HG02588 (cell line): ENCODE results near the gene RASGRF1.

Experiments used
- ATAC-seq: cut with Tn5 transposase; IDR thresholded peaks from one replicate; pipeline ENCODE4 v1.9.1; 2021; ENCODE audit warnings: mild to moderate bottlenecking, moderate library complexity; ENCODE audit not compliant: unreplicated experiment

Gene RASGRF1

DNA sequence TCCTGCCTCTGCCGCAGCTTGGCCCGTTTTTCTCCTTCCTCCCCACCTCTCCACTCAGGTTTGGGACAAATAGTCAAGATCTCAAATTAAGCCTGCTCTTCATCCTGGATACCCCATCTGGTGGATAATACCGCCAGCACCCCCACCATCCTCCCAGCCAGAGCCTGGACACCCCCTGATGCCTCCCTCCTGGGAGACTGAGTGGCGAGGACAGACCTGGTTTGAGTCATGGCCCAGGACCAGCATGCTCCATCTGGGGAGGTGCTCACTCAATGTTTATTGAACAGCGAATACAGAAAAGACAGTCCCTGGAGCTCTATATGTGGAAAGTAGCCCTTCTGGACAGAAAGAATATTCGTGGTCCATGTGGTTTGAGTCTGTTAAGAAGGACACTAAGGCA is 169.1 kb downstream of the RASGRF1 start:
- ATAC-seq: no peak

DNA sequence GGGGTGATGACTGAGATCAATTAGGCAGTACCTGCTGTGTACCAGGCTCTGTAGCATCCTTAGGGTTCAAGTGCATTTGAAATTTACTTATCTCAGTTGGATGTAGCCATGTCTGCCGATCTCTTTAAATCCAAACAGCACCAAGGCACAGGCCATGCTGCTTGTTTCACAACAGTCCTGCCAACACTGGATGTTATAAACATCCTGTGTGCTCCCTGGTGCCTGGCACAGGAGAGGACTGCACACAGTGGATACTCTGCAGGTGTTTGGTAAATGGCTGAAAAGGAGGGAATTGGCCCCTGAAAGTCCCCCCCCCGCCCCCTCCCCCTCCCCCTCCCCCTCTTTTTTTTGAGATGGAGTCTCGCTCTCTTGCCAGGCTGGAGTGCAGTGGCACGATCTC is 172.7 kb downstream of the RASGRF1 start:
- ATAC-seq: no peak

DNA sequence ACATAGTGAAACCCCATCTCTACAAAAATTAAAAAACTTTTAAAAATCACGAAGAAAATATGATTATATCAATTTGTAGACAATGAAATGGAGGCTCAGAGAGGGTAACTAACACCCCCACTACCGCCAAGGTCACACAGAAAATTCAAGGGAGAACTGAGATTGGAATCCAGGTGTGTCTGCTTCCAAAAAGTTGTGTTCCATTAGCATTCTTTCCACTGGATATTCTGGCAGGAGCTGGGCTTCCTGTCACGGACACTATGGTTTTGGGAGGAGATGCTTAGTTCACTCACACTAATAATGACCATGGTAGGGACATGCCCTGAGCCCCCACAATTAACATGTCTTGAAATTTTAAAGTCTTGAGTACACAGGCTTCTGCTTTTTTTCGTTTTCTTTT is 174.5 kb downstream of the RASGRF1 start:
- no peak for ATAC-seq

DNA sequence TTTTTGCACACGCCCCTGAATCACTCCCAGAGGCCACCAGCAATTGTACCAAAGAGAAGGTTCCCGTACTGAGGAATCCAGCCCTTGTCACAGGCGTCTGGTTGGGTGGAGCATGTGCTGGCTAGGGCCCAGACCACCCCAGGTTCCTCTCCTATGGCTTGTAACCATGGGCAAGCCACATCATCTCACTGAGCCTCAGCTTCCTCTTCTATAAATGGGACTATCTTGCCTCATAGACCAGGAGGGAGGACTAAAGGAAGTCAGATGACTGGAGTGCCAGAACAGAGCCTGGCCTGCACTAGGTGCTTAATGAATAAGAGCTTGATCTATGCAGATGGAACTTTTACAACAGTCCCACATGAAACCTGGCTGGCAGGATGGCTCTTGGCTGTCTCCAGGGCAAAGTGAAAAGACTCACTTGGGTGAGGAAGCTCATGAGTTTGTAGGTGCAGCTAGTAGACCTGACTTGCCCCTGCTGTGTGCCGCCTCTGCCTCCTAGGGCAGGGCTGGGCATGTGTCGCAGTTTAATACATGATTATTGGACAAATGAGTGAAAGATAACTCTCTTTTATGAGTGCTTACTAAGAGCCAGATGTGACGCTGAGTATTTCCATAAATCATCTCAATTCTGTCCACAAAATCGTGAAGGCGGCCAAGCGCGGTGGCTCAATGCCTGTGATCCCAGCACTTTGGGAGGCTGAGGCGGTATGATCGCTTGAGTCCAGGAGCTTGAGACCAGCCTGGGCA is 175.1 kb downstream of the RASGRF1 start:
- ATAC-seq: no peak

DNA sequence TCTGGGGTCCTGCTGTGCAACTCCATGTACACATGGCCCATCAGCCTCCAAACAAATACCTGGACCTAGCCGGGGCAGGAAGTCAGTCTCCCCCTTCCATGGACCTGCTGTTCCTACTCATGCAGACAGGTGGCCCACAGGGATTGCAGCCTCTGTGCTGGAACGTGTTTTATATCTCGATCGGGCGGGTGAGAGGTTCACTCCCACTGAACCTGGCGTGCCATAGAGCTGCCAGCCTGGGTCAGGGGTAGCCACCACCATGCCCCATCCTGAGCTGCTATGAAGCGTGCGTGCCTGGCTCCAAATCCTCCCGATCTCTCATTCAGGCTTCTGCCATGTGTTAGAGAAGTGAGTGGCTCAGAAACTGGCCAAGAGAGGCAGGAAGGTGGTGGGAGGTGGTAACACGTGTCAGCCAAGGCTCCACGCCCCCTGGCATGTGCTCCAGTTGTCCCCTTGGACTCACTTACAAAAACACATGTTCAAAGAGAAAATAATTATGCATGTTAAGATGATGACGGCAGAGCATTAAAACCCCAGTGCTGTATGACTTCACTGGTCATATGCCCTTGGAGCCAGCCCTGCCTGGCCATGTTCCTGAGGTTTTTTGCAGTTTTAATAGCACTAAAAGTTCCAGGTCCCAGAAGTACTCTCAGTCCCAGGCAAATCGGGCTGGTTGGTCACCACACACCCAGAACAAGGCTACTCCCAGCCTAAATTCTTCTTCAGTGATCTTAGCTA is 176.4 kb downstream of the RASGRF1 start:
- ATAC-seq: no peak

DNA sequence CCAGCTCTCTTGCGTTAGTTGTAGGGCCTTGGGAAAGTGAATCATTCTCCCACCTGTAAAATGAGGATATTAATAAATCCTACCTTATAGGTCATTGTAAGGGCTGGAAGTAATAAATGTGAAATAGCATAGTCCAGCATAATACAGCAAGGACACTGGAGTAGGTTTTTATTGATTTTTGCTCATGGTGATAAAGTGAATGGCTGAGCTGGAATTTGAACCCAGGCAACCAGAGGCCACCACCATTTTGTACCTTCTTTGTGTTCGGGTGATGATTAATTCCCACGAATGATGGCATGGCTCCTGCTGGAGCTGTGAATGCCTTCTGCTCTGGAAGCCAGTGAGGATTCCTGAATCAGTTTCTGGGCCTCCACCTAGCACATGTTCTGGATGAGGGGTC is 177.6 kb downstream of the RASGRF1 start:
- no peak for ATAC-seq

DNA sequence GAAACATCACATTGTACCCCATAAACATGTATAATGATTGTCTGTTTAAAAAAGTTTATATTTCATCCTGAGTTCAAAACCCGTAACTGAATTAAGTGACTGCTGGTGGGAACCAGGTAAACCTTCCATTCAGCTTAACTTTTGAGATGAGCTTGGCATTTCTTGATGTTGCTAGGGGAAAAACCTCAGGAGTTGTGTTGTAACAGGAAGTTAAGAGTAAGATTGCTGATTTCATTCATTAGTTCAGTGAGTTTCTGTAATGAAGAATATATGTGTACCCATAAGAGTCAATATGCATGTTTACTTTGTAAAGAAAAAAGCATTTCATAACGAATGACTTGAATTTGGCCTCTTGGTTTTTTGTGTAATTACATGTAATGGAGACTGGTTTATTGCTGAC is 178.3 kb downstream of the RASGRF1 start:
- ATAC-seq: no peak

DNA sequence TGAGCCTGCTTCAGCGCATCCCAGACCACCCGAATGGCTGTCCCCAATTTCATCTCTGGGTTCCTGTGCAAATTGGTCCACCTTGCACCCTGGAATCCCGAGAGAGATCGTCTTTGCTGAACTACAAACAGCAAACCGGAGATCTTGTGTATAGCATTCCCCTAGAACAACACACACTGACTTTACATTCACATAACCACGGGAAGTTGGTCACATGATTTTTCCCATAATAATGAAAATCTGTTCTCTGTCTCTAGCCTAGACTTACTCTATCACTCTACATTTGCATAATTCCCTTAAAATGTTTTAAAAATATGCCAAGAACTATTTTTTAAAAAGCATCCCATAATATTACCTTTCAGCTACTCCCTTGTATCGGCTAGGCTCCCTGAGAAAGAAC is 180.3 kb downstream of the RASGRF1 start:
- no peak for ATAC-seq
